ENCODE measurements around the gene LCP2.
A peak's percentile ranks its signal among the peaks of the same experiment; 100 is the strongest.
"Not testable (repeated sequence)": the region's sequence is repeated elsewhere in the genome, so short reads cannot be mapped to it uniquely, and the experiment has no call there.

LCP2 gene

GRCh38 chr5:170269579-170269978 is 28.0 kb downstream of the LCP2 start:
- peak; percentile 91 for DNase-seq

- no peak for DNase-seq
Observed at GRCh38 chr5:170268884-170269283, 28.7 kb downstream of the LCP2 start.

DNA sequence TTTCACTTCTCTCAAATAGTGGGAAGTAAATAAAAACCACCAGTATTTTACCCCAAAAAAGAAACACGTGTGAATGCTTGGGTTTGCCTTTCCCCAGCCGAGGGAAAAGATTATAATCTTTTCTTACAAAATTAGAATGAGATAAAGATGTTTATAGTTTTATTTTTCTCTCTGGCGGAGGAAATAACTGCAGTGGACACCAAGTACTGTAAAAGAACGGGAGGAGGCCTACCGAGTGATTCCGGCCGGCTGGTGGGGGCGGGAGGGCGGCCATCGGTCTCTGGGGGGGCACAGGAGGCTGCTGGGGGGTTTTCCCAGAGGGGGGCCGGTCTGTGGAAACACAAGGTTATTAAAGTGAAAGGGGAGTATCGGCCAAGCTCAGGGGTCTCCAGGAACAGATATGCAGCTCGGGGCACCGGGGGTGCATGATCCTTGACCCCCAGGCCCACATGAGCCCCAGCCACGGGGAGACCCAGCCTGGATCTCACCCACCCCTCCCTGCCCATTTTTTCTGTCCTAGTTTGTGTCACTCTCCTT is 29.4 kb downstream of the LCP2 start:
- DNase-seq = no peak

DNA sequence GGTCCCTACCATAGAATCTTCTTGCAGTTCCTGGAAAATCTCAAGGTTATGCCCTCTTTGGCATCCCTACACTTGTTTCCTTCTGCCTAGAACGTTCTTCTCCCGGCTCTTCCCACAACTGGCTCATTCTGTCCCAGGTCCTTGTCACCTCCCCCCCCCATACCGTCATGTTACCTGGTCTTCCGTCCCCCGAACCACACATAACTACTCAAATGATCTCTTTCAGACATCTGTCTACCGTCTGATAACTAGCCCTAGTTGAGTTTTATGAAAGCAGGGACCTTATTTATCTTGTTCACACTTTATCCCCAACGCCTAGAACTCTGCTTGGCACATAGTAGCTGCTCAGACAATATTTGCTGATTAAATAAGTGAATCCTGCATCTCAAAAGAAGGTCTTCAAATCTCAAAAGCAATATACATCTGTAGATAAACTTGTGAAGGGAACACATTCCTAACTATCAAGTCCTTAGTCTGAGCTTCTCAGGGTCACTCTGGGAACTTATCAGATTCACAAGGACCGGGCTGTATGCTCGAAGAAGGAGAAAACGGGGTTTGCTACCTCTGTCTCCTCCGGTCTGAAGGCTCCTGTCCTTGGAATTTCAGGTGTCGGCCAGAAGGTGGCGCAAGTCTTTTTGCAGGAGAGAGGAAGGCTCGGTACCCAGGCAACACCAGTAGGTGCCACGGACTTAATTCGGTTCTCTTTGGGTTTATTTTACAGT is 30.0 kb downstream of the LCP2 start:
- DNase-seq = peak; percentile 88

GRCh38 chr5:170266570-170267381 is 30.8 kb downstream of the LCP2 start:
- peak; percentile 58 for DNase-seq

- DNase-seq = no peak
Observed at GRCh38 chr5:170265522-170265921, 32.1 kb downstream of the LCP2 start.

- no peak for DNase-seq
Observed at GRCh38 chr5:170263906-170264305, 33.7 kb downstream of the LCP2 start.

DNA sequence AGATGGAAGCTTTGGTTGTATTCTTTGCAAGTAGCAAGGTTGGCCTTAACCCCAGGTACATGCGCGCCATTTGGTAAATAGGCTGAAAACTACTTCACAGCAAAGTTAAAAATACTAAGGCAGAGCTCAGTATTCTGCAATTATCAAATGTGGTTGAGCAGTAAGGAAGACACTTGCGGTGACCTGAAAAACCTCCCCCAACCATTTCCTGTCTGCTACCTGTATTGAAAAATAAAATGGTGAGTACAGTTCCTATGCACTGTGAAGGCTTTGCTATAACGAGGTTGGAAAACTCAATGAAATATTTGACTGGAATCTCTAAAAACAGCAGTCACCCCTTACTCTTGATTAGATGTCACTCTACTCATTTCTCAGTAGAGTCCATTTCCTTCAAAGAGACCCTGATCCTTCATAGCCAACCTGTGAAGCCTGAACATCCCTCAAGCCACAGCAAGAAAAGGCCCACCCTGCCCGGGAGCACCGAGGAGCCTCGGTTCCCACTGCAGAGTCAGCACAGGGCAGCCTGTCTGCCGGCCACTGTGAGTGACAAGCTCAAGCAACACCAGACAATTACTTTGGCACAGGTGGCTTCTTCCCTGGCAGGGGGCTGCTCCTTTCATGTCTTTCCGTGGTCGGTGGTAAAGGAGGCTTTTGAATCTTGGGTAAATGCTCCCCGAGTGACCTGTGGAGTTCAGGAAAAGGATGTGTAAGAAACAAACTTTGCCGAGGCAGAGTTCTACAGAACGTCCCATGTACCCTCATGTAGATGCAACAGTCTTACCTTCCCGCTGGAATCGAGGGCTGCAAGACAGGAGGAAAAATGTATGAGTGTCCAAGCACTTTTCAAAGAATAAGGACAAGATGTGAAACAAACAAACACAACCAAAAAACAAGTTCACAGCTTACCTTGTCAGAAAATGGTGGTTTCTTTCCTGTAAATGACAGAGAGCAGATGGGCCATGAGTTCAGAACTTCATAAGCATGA is 35.2 kb downstream of the LCP2 start:
- DNase-seq = peak; percentile 46

GRCh38 chr5:170261528-170262043 is 36.0 kb downstream of the LCP2 start:
- DNase-seq = no peak

DNA sequence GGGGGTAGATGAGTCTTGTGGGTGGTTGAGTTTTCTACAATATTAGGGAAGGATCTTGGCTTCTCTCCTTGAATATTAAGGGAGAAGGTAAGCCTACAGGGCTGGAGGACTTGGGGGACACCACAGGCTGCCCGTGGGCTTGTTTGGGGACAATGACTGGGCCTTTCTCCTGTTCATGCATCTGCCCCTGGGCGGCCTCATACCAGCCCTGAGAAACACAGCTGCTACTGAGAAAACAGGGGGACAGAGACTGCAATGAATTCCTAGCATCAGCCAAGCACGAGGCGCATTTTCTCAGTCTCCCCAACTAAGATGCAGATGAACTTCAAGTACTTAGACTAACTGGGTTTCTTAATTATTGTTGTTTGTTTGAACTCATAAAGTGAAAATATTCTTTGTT is 40.2 kb downstream of the LCP2 start:
- no peak for DNase-seq

- DNase-seq = no peak
Observed at GRCh38 chr5:170256571-170256970, 41.0 kb downstream of the LCP2 start.

DNA sequence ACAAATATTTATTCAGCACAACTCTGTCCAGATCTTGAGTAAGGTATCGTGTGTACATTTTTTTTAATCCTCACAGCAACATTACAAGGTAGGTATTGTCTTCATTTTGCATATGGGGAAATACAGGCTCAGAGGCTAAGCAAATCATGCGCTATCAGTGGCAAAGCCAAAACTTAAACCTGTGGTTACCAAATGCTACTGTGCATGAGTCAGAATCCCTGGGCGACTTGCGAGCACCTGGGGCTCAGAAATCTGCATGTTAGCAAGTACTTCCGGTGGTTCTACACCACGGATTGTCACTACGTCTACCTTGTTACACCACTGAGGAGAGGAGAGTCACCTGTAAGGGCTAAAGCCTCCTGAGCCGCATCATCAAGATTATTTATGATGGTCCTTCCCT is 43.5 kb downstream of the LCP2 start:
- peak; percentile 82 for DNase-seq

- no peak for DNase-seq
Observed at GRCh38 chr5:170252720-170253350, 44.7 kb downstream of the LCP2 start.

- DNase-seq = no peak
Observed at GRCh38 chr5:170252109-170252508, 45.5 kb downstream of the LCP2 start.

DNA sequence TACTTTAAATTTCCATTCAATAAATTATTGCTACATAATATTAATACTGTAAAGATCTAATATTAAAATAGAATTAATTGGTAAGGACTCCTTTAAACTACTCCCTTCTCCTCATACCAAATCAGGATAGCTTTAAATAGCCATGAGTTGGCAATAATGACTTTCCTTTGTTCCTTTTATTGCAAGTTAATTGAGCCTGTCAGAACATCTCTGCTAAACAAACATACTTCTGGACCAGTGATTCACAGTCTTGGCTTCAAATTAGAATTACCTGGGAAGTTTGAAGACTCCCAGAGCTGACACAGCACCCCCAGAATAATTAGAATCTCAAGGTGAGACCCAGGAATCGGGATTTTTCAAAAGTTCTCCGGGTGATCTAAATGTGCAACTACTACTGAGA is 46.1 kb downstream of the LCP2 start:
- no peak for DNase-seq

GRCh38 chr5:170250810-170251317 is 46.7 kb downstream of the LCP2 start:
- no peak for DNase-seq

- DNase-seq = no peak
Observed at GRCh38 chr5:170249355-170249754, 48.2 kb downstream of the LCP2 start.

DNA sequence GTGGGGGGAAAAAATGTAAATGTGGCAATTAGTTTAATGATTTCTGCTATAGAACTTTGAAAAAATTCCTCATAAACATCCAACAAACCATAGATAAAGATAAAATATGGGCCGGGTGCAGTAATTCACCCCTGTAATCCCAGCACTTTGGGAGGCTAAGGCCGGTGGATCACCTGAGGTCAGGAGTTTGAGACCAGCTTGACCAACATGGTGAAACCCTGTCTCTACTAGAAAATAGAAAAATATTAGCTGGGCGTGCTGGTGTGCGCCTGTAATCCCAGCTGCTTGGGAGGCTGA is 48.7 kb downstream of the LCP2 start:
- not testable (repeated sequence) for DNase-seq

DNA sequence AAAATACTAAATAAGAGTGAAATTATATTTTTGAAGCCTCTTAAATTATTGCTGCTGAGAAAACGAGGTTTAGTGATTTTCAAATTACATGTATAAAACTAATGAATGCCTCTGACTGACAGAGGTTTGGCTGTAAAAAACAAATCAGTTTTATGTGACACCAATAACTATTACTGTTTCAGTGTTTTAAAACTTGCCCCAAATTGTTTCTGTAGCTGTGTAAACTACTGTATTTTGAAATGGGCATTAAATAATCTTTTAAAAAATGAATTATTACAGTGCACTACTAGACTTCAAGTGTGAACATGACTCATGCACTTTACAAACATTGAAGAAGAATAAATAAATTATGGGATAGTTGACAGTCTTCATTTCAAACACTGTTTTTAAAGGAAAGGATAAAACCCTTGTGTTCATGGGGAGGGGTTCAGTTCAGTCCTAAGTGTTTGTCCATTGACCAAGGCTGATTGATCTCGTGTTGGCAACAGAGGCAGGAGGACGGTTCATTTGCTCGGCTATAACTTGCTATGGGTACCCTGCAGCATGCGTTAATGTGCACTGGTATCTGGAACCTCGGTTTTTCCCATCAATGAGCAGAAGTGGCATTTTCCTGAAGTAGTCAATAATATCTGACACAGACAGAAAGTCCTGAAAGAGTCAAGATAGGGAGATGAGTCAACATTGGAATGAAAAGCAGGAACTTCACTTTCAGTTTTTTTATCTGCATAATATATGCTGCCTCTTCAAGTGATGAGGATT is 49.2 kb downstream of the LCP2 start:
- DNase-seq = no peak

- no peak for DNase-seq
Observed at GRCh38 chr5:170247363-170247762, 50.2 kb downstream of the LCP2 start.

DNA sequence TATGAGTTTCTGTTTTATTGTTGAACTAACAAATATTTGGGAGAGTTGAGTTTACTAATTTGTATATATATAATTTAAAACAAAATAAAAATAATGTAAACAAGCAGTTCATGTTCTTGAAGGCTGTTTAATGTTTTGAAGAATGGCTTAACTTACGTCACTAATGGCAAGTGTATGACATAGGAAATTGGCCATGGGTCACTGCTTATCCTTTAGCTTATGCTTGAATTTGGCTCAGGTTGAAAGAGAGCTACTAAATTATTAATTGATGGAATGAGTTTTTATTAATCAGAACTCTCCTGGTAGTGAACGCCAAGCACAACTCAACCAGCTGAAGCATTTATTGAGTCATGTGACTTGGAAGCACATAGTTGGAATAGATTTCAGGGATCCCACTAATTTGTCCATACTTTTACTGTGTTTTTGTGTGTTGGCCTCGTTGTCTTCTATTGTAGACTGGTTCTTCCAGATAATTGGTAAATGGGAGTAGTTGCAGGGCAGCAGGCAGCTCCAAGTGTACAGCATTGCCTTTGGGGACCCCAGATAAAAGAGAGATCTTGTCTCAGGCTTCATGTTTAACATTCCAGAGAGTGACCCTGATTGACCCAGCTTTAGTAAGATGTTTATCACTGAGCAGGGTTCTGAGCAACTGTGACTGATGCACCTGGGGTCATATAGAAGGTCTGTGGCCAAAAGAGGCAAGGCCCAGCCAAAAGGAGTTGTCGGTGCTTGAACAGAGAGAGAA is 51.3 kb downstream of the LCP2 start:
- DNase-seq = no peak

Measured in activated CD4-positive, alpha-beta T cell treated with anti-CD3 and anti-CD28 coated beads, Interleukin-10, Interleukin-2, amounts not matched to agents 100 ng/mL and 50 ng/mL, durations not matched to agents 16 hours and 8 hours (primary cell).